ENCODE data around the gene TAT. TPM values are rescaled to one million over a fixed set of nuclear protein-coding genes. Genes with fewer than 3 reads are reported as not detected.
"Not testable (repeated sequence)": the region's sequence is repeated elsewhere in the genome, so short reads cannot be mapped to it uniquely, and the experiment has no call there.

Gene TAT
- total and polyA plus RNA-seq, 12 donors: 0.03 to 1.3 (median 0.16) TPM; not detected in 4

GRCh38 chr16:71585318-71585703, 8.4 kb upstream of the TAT start:
- no peak for TF ChIP-seq CTCF (IDR thresholded peaks at IDR 0.05)
- no peak for TF ChIP-seq POLR2A (IDR thresholded peaks at IDR 0.05)
- no peaks in the 10 kb centered on the region for H3K27me3 ChIP-seq
- H3K36me3 ChIP-seq (replicated peaks in 1 of 2): no peaks in the 10 kb centered on the region
- no peaks in the 10 kb centered on the region for H3K9me3 ChIP-seq (replicated peaks in 1 of 3)
- H3K4me3 ChIP-seq: no peak overlapping the region
- no peak overlapping the region for H3K27ac ChIP-seq
- WGBS, 4 donors: 57 to 67% (median 59%) methylated on average over 4 of the region's 4 CpGs
- intact Hi-C loops (cut with DNase I): no loop called here
- DNase-seq: no peak
- no peaks in the 10 kb centered on the region for H3K4me1 ChIP-seq (replicated peaks in 1 of 2)

GRCh38 chr16:71584543-71585317, 7.8 kb upstream of the TAT start:
- Histone ChIP-seq H3K4me3 (no peak overlapping the region), H3K36me3 (replicated peaks in 1 of 2) (no peaks in the 10 kb centered on the region), H3K4me1 (replicated peaks in 1 of 2) (no peaks in the 10 kb centered on the region), H3K27me3 (no peaks in the 10 kb centered on the region), H3K9me3 (replicated peaks in 1 of 3) (no peaks in the 10 kb centered on the region), H3K27ac (no peak overlapping the region)
- WGBS, 4 donors: 83 to 94% (median 91%) methylated on average over 3 of the region's 3 CpGs
- TF ChIP-seq POLR2A (IDR thresholded peaks at IDR 0.05) (no peak), CTCF (IDR thresholded peaks at IDR 0.05) (no peak)
- DNase-seq: no peak
- intact Hi-C loops (cut with DNase I): no loop called here

DNA sequence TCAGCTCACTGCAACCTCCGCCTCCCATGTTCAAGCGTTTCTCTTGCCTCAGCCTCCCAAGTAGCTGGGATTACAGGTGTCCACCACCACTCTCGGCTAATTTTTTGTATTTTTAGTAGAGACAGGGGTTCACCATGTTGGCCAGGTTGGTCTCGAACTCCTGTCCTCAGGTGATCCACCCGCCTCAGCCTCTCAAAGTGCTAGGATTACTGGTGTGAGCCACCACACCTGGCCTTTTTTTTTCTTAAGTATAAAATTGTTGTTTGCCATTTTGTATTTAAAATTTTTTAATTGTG, 5.6 kb upstream of the TAT start:
- H3K9me3 ChIP-seq (replicated peaks in 1 of 3); H3K4me1 ChIP-seq (replicated peaks in 1 of 2); intact Hi-C loops (cut with DNase I); H3K27ac ChIP-seq; H3K27me3 ChIP-seq; H3K4me3 ChIP-seq; H3K36me3 ChIP-seq (replicated peaks in 1 of 2); DNase-seq: not testable (repeated sequence)
- WGBS, 4 donors: 86 to 91% (median 90%) methylated on average over 5 of the region's 5 CpGs

- peaks cover 0 to 9% of the 10 kb centered on the region in 2 donors for H3K4me1 ChIP-seq (replicated peaks in 1 of 2)
- no peak for TF ChIP-seq CTCF (IDR thresholded peaks at IDR 0.05)
- no peak for TF ChIP-seq POLR2A (IDR thresholded peaks at IDR 0.05)
- intact Hi-C loops (cut with DNase I): no loop called here
- no peak overlapping the region for H3K27ac ChIP-seq
- no peaks in the 10 kb centered on the region for H3K27me3 ChIP-seq
- no peak overlapping the region for H3K4me3 ChIP-seq
- no peaks in the 10 kb centered on the region for H3K9me3 ChIP-seq (replicated peaks in 1 of 3)
- DNase-seq: no peak
- H3K36me3 ChIP-seq (replicated peaks in 1 of 2): no peaks in the 10 kb centered on the region
These were observed 2.2 kb downstream of the TAT start for GRCh38 chr16:71574702-71575101.

DNA sequence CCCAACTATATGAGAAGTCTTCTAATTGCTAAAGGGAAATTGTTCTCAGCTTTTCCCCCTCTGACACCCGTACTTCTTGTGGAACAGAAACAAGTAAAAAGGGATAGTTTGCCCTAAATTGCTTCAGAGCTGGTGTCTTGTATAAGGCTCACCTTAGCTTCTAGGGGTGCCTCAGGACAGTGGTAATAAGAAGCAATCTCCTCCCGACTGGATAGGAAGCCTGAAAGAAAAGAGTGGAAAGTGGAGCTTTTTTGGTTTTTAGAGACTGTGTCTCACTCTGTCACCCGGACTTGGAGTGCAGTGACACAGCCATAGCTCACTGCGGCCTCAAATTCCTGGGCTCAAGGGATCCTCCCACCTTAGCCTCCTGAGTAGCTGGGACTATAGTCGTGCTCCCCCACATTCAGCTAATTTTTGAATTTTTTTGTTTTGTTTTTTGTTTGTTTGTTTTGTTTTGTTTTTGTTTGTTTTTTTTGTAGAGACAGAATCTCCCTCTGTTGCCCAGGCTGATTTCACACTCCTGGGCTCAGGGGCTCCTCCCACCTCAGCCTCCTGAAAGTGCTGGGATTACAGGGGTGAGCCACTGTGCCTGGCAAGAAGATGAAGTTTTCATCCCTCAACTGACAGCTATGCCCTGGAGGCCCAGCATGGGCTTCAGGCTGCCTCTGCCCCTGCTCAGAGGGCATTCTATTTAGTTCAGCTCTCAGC, 3.4 kb downstream of the TAT start:
- no peaks in the 10 kb centered on the region for H3K9me3 ChIP-seq (replicated peaks in 1 of 3)
- H3K4me3 ChIP-seq: no peak overlapping the region
- 83 to 89% (median 84%) methylated on average over 5 of the region's 5 CpGs for WGBS, 4 donors
- peaks cover 0 to 9% of the 10 kb centered on the region in 2 donors for H3K4me1 ChIP-seq (replicated peaks in 1 of 2)
- H3K27me3 ChIP-seq: no peaks in the 10 kb centered on the region
- no peaks in the 10 kb centered on the region for H3K36me3 ChIP-seq (replicated peaks in 1 of 2)
- no peak for DNase-seq
- TF ChIP-seq CTCF (IDR thresholded peaks at IDR 0.05) (no peak), POLR2A (IDR thresholded peaks at IDR 0.05) (no peak)
- intact Hi-C loops (cut with DNase I): no loop called here
- H3K27ac ChIP-seq: no peak overlapping the region

All from adrenal gland (tissue), 12 donors.